ENCODE measurements around the gene ARVCF.

Gene ARVCF

GRCh38 chr22:19998232-19998951 is 18.2 kb downstream of the ARVCF start:
- no peak for DNase-seq

- no peak for DNase-seq
These were observed 18.9 kb downstream of the ARVCF start for GRCh38 chr22:19997561-19998231.

- no peak for DNase-seq
These were observed 19.8 kb downstream of the ARVCF start for GRCh38 chr22:19996694-19997384.

- no peak for DNase-seq
These were observed 20.8 kb downstream of the ARVCF start for GRCh38 chr22:19995611-19996339.

- DNase-seq: no peak
These were observed 21.6 kb downstream of the ARVCF start for GRCh38 chr22:19994851-19995610.

- DNase-seq: no peak
These were observed 22.7 kb downstream of the ARVCF start for GRCh38 chr22:19993926-19994325.

GRCh38 chr22:19992921-19993355 is 23.7 kb downstream of the ARVCF start:
- DNase-seq: no peak

- DNase-seq: no peak
These were observed 24.1 kb downstream of the ARVCF start for GRCh38 chr22:19992481-19992911.

- no peak for DNase-seq
These were observed 24.8 kb downstream of the ARVCF start for GRCh38 chr22:19991645-19992451.

- no peak for DNase-seq
These were observed 25.3 kb downstream of the ARVCF start for GRCh38 chr22:19991395-19991644.

- no peak for DNase-seq
These were observed 25.8 kb downstream of the ARVCF start for GRCh38 chr22:19990609-19991394.

- DNase-seq: no peak
These were observed 26.4 kb downstream of the ARVCF start for GRCh38 chr22:19990188-19990587.

- DNase-seq: no peak
These were observed 26.9 kb downstream of the ARVCF start for GRCh38 chr22:19989725-19990067.

GRCh38 chr22:19988965-19989724 is 27.5 kb downstream of the ARVCF start:
- no peak for DNase-seq

- no peak for DNase-seq
These were observed 28.3 kb downstream of the ARVCF start for GRCh38 chr22:19988331-19988808.

- no peak for DNase-seq
These were observed 29.0 kb downstream of the ARVCF start for GRCh38 chr22:19987394-19988306.

- DNase-seq: no peak
These were observed 29.9 kb downstream of the ARVCF start for GRCh38 chr22:19986410-19987341.

GRCh38 chr22:19986011-19986409 is 30.6 kb downstream of the ARVCF start:
- DNase-seq: no peak
